GM12873 (cell line): ENCODE results near the gene FBXL17.

Experiments
- CTCF ChIP-seq: IDR thresholded peaks from 2 replicates; pipeline ENCODE4 v1.5.1; 2012; ENCODE audit warnings: low read depth, mild to moderate bottlenecking, moderate library complexity, low read length, control low read depth; ENCODE audit not compliant: insufficient read depth; ENCODE audit errors: missing control alignments

Gene FBXL17

GRCh38 chr5:108028412-108028811, 353.5 kb downstream of the FBXL17 start:
- TF ChIP-seq CTCF = no peak

GRCh38 chr5:108025957-108026356, 355.9 kb downstream of the FBXL17 start:
- no peak for TF ChIP-seq CTCF

GRCh38 chr5:108024986-108025385, 356.9 kb downstream of the FBXL17 start:
- no peak for TF ChIP-seq CTCF

DNA sequence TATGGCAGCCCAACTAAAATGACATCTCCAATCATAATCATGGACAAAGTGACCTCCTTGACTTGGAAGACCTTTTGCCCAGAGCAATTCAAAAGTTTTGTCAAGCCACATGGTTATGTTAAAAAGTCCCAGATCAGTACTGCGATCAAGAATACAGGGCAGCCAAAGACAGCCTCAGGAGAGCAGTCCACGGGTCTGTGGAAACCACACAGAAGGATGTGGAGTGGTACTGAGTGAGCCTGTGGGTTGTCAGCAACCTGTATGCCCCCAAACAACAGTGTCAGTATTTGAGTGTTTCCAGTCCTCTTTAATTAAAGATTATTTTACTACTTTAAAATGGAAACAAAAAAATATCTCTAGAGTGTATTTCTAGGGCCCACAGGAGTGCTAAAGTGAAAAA, 365.8 kb downstream of the FBXL17 start:
- no peak for TF ChIP-seq CTCF

GRCh38 chr5:108006791-108007190, 375.1 kb downstream of the FBXL17 start:
- no peak for TF ChIP-seq CTCF

- no peak for TF ChIP-seq CTCF
Measured at GRCh38 chr5:108003178-108003577, 378.7 kb downstream of the FBXL17 start.

DNA sequence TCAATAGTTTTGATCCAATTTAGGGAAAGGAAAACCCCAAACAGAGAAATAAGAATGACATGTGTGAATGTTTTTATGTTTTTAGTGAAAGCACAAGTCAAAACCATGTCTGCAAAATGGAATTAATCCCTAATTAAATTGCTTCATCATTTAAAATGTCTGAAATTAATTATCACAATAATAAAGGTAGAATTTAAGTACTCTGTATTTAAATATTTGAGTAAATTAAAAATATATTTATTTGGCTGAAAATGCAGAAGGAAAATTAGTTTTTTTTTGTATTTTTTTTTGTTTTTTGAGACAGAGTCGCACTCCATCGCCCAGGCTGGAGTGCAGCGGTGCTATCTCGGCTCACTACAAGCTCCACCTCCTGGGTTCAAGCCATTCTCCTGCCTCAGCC, 380.7 kb downstream of the FBXL17 start:
- no peak for TF ChIP-seq CTCF

DNA sequence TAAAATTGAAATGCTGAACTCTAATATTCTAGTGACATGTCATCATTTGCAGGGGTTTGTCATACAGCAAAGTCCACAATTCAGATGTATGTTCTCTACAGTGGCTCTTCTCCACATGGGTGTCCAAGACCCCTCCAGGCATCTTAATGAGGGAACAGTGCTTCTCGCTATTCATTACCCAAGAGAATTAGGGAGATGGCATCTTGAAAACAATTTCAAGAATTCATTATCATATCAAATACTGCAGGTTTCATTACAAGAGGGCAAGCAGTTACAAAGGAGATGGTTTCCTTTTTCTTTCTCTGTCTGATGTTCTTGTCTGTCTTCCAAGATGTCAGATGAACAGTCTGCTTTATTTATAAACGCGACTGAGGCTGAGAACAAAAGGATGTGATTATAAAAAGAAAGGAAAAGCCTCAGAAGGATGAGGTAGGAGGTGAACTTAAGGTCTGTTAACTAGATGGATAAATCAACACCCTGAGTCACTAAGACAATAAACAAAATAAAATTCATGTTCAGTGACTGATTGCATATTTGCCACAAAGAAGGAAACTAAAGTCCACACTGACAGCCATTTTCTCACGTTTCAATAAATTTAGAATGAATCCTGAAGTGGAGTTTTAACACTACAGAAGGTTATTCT, 384.4 kb downstream of the FBXL17 start:
- TF ChIP-seq CTCF = no peak
